A549 (cell line): ENCODE results near the gene SIM2. TPM values are rescaled to one million over a fixed set of nuclear protein-coding genes. Genes with fewer than 3 reads are reported as not detected.

ENCODE experiments used
- ATAC-seq, 2 experiments: fragments of 200-7000 bp in 1 of 2; fragments of >200 bp in 1 of 2; cut with Nextera tagmentation in 1 of 2; cut with Tn5 transposase in 1 of 2; 3 replicates each; pipeline versions ENCODE4 v1.8.0 to v1.9.1; 2018 to 2020; ENCODE audit warnings: mild to moderate bottlenecking in 1 of 2, moderate library complexity in 1 of 2
- CTCF ChIA-PET: fragments of 300-600 bp; sonication (Branson Sonifier 250); formaldehyde crosslinking; extraction: SDS; loops from one replicate; lab custom pipeline; 2021; ENCODE audit warnings: antibody characterized with exemption, inconsistent platforms; lab: Yijun Ruan, JAX
- POLR2A ChIA-PET: fragments of 350-600 bp; formaldehyde crosslinking; extraction: SDS; loops from one replicate; lab custom pipeline; 2021; ENCODE audit warnings: antibody characterized with exemption, inconsistent platforms; lab: Yijun Ruan, JAX
- DNase-seq, 2 experiments: peaks; one replicate each; pipeline versions ENCODE4 v3.0.0 to v3.0.0-alpha.2; 2011 to 2016; ENCODE audit warnings: low read depth in 1 of 2, low spot score in 1 of 2
- FAIRE-seq: peaks from 2 replicates; lab custom pipeline; 2011; peaks lifted over from hg19 to GRCh38; lab: Jason Lieb, UNC
- H3K27ac ChIP-seq, 2 experiments: fragments of >200 bp; sonication (Bioruptor Twin); formaldehyde crosslinking; 3 replicates each; pipeline ENCODE4 v1.5.1; 2016 to 2017
- H3K4me1 ChIP-seq: fragments of >200 bp; sonication (Bioruptor Twin); formaldehyde crosslinking; 3 replicates; pipeline ENCODE4 v1.6.1; 2016
- H3K4me2 ChIP-seq: fragments of >200 bp; sonication (Bioruptor Twin); formaldehyde crosslinking; 3 replicates; pipeline ENCODE4 v1.6.1; 2016
- H3K4me3 ChIP-seq: fragments of >200 bp; sonication (Bioruptor Twin); formaldehyde crosslinking; 3 replicates; pipeline ENCODE4 v1.5.1; 2016
- H3K9me3 ChIP-seq: fragments of >200 bp; sonication (Bioruptor Twin); formaldehyde crosslinking; 3 replicates; pipeline ENCODE4 v1.6.1; 2016
- CHD2 ChIP-seq: fragments of 150-350 bp; IDR thresholded peaks from 2 replicates; pipeline ENCODE4 v1.6.1; 2014; ENCODE audit warnings: low read length; ENCODE audit not compliant: partially characterized antibody
- EHMT2 ChIP-seq: fragments of 200-600 bp; sonication (generic); IDR thresholded peaks from 2 replicates; pipeline ENCODE4 v1.6.1; 2016; ENCODE audit warnings: antibody characterized with exemption, low read depth, mild to moderate bottlenecking, moderate library complexity
- ESRRA ChIP-seq: fragments of 150-350 bp; IDR thresholded peaks from 2 replicates; pipeline ENCODE4 v1.6.1; 2014; ENCODE audit warnings: mild to moderate bottlenecking, low read length, borderline replicate concordance
- FOXS1 ChIP-seq: fragments of 250-450 bp; sonication (Bioruptor Pico); IDR thresholded peaks from 2 replicates; pipeline ENCODE4 v1.5.0; 2020; ENCODE audit warnings: mild to moderate bottlenecking, moderate library complexity
- HDAC2 ChIP-seq: fragments of 200-600 bp; sonication (generic); IDR thresholded peaks from 2 replicates; pipeline ENCODE4 v1.6.1; 2016
- KDM5A ChIP-seq: fragments of 200-600 bp; sonication (generic); IDR thresholded peaks from 2 replicates; pipeline ENCODE4 v1.6.1; 2016; ENCODE audit warnings: antibody characterized with exemption, mild to moderate bottlenecking
- MAZ ChIP-seq: fragments of 150-350 bp; IDR thresholded peaks from 2 replicates; pipeline ENCODE4 v1.6.1; 2014; ENCODE audit warnings: antibody characterized with exemption, low read depth, low read length, borderline replicate concordance
- NFE2L2 ChIP-seq: fragments of 150-350 bp; conservative IDR thresholded peaks from 2 replicates; pipeline ENCODE4 v1.6.1; 2014; ENCODE audit warnings: low read length
- NPAS2 ChIP-seq: fragments of 250-450 bp; sonication (Bioruptor Pico); IDR thresholded peaks from 2 replicates; pipeline ENCODE4 v1.8.0; 2022; ENCODE audit warnings: mild to moderate bottlenecking, moderate library complexity, borderline replicate concordance
- PHF8 ChIP-seq: fragments of 200-600 bp; sonication (generic); IDR thresholded peaks from 2 replicates; pipeline ENCODE4 v1.6.1; 2016; ENCODE audit warnings: low read depth, mild to moderate bottlenecking, antibody characterized with exemption, moderate library complexity, borderline replicate concordance
- POLR2A ChIP-seq: IDR thresholded peaks from 2 replicates; pipeline ENCODE4 v1.6.1; 2012; ENCODE audit warnings: mild to moderate bottlenecking, low read length
- RNF2 ChIP-seq: fragments of 200-600 bp; sonication (generic); IDR thresholded peaks from 2 replicates; pipeline ENCODE4 v1.6.1; 2016; ENCODE audit warnings: low read depth, mild to moderate bottlenecking, antibody characterized with exemption, moderate library complexity, borderline replicate concordance
- SREBF2 ChIP-seq: fragments of 450-650 bp; IDR thresholded peaks from 2 replicates; pipeline ENCODE4 v1.6.1; 2014; ENCODE audit warnings: mild to moderate bottlenecking, moderate library complexity
- TFCP2L1 ChIP-seq: fragments of 250-450 bp; sonication (Bioruptor Pico); IDR thresholded peaks from 2 replicates; pipeline ENCODE4 v1.5.0; 2021; ENCODE audit warnings: mild to moderate bottlenecking
- TP53 ChIP-seq: fragments of 250-450 bp; sonication (Bioruptor Pico); IDR thresholded peaks from 2 replicates; pipeline ENCODE4 v1.5.0; 2021; ENCODE audit warnings: mild to moderate bottlenecking, moderate library complexity
- ZNF302 ChIP-seq: fragments of 250-450 bp; sonication (Bioruptor Pico); IDR thresholded peaks from 2 replicates; pipeline ENCODE4 v1.9.0; 2021; ENCODE audit warnings: inconsistent platforms, mild to moderate bottlenecking, moderate library complexity
- WGBS: methylation state at CpG from one replicate; pipeline ENCODE4 v1.1.6; 2017; ENCODE audit errors: missing lambda C conversion rate; 5-methylcytosine and 5-hydroxymethylcytosine counted together
- polyA plus RNA-seq, 4 experiments: library from polyadenylated mRNA; depleted of rRNA in 3 of 4; stranded (reverse); fragments of >200 nt; fragmentation: RNase III in 1 of 4; extraction: RNeasy Plus Mini Kit Qiagen cat#74134 plus additional on column Dnase treatment in 1 of 4; gene quantifications; 2 replicates in 3 of 4; 3 replicates in 1 of 4; pipeline ENCODE4 v1.2.3, GENCODE V29; 2011 to 2017
- TF ChIP-seq, protein P1 (sequence below): fragments of 150-350 bp; IDR thresholded peaks from 2 replicates; pipeline ENCODE4 v1.6.1; 2014; ENCODE audit warnings: low read depth, mild to moderate bottlenecking, low read length
- TF ChIP-seq, protein P2 (sequence below): fragments of 250-450 bp; sonication (Bioruptor Pico); IDR thresholded peaks from 2 replicates; pipeline ENCODE4 v1.5.0; 2021; ENCODE audit warnings: mild to moderate bottlenecking, moderate library complexity, borderline replicate concordance
- TF ChIP-seq, protein P3 (sequence below): IDR thresholded peaks from 2 replicates; pipeline ENCODE4 v1.6.1; 2012; ENCODE audit warnings: low read depth, borderline replicate concordance
- TF ChIP-seq, protein P4 (sequence below): fragments of >200 bp; sonication (Bioruptor Twin); formaldehyde crosslinking; IDR thresholded peaks from 3 replicates; pipeline ENCODE4 v1.6.1; 2016
- TF ChIP-seq, protein P5 (sequence below): fragments of >200 bp; sonication (Bioruptor Twin); formaldehyde crosslinking; IDR thresholded peaks from 2 replicates; pipeline ENCODE4 v1.6.1; 2016

SIM2 gene
- polyA plus RNA-seq, 2 of the 4 experiments (the other 2 are of a cell fraction) = 12.6 to 13.4 TPM

DNA sequence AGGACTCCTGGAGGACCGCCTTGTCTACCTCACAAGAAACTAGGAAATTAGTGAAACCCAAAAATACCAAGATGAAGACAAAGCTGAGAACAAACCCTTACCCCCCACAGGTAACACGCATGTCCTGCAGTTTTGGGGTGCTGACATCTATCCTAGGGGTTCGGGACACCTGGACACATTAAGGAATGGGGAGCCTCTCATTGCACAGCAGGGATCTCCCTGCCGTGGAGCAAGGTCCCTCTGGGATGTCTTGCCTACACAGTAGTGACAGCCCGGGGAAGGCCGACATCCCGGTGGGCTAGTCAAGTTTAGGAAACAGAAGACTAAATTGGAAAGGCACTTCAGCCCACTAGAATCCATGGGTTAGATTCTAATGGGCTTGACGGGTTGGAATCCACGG is 44.5 kb downstream of the SIM2 start:
- FAIRE-seq (no peak), DNase-seq (no peak), ATAC-seq (no peak)
- POLR2A ChIA-PET = interaction anchor here (0.6 kb wide), 1 partner anchor 313 kb away, joined by 4 read pairs; no protein-coding TSS in a partner anchor
- Histone ChIP-seq H3K4me2 (no peak overlapping the region), H3K27ac (no peak overlapping the region), H3K4me3 (no peak overlapping the region), H3K9me3 (no peaks in the 10 kb centered on the region), H3K4me1 (peaks cover 5% of the 10 kb centered on the region; the same call in 1 of the 3 replicates)
- CTCF ChIA-PET = interaction anchor here (0.9 to 1.3 kb wide), 2 partner anchors 10 to 185 kb away, joined by 3 to 4 read pairs; no protein-coding TSS in a partner anchor
- TF ChIP-seq, protein P1, sequence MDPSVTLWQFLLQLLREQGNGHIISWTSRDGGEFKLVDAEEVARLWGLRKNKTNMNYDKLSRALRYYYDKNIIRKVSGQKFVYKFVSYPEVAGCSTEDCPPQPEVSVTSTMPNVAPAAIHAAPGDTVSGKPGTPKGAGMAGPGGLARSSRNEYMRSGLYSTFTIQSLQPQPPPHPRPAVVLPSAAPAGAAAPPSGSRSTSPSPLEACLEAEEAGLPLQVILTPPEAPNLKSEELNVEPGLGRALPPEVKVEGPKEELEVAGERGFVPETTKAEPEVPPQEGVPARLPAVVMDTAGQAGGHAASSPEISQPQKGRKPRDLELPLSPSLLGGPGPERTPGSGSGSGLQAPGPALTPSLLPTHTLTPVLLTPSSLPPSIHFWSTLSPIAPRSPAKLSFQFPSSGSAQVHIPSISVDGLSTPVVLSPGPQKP = no peak
- 97% methylated on average over 9 of the region's 9 CpGs for WGBS

DNA sequence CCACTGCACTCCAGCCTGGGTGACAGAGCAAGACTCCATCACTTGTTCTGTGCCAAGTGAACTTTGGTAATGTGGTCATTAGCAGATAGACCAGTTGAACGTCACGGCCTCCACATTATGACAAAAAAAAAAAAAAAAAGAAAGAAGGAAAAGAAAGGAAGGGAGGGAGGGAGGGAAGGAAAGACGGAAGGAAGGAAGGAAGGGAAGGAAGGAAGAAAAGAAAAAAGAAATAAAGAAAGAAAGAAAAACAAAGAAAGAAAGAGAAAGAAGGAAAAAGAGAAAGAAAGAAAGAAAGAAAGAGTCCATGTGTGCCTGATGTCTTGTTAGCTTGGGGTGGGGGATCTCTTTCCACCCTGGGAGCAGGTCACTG is 45.3 kb downstream of the SIM2 start:
- no peak for DNase-seq
- Histone ChIP-seq H3K4me1 (peaks cover 5% of the 10 kb centered on the region; the same call in 1 of the 3 replicates), H3K4me3 (no peak overlapping the region), H3K27ac (peak overlapping the region in 1 of 2 experiments; percentile 21; a peak in 1 of 6 replicates), H3K9me3 (no peaks in the 10 kb centered on the region)
- ATAC-seq = no peak
- POLR2A ChIA-PET = interaction anchor here (0.6 kb wide), 1 partner anchor 314 kb away, joined by 4 read pairs; no protein-coding TSS in a partner anchor
- 79% methylated on average over 2 of the region's 3 CpGs for WGBS
- TF ChIP-seq MAZ (no peak), POLR2A (no peak), SREBF2 (no peak), ESRRA (no peak), TP53 (CRISPR knock-in tag) (no peak), FOXS1 (CRISPR knock-in tag) (no peak), CHD2 (no peak), HDAC2 (no peak), TFCP2L1 (CRISPR knock-in tag) (no peak), PHF8 (no peak), NPAS2 (no peak), NFE2L2 (no peak), EHMT2 (no peak), KDM5A (no peak), RNF2 (no peak), ZNF302 (CRISPR knock-in tag) (no peak)
- TF ChIP-seq, protein P2, sequence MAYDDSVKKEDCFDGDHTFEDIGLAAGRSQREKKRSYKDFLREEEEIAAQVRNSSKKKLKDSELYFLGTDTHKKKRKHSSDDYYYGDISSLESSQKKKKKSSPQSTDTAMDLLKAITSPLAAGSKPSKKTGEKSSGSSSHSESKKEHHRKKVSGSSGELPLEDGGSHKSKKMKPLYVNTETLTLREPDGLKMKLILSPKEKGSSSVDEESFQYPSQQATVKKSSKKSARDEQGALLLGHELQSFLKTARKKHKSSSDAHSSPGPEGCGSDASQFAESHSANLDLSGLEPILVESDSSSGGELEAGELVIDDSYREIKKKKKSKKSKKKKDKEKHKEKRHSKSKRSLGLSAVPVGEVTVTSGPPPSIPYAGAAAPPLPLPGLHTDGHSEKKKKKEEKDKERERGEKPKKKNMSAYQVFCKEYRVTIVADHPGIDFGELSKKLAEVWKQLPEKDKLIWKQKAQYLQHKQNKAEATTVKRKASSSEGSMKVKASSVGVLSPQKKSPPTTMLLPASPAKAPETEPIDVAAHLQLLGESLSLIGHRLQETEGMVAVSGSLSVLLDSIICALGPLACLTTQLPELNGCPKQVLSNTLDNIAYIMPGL = no peak
- TF ChIP-seq, protein P3, sequence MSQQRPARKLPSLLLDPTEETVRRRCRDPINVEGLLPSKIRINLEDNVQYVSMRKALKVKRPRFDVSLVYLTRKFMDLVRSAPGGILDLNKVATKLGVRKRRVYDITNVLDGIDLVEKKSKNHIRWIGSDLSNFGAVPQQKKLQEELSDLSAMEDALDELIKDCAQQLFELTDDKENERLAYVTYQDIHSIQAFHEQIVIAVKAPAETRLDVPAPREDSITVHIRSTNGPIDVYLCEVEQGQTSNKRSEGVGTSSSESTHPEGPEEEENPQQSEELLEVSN = no peak
- TF ChIP-seq, protein P4, sequence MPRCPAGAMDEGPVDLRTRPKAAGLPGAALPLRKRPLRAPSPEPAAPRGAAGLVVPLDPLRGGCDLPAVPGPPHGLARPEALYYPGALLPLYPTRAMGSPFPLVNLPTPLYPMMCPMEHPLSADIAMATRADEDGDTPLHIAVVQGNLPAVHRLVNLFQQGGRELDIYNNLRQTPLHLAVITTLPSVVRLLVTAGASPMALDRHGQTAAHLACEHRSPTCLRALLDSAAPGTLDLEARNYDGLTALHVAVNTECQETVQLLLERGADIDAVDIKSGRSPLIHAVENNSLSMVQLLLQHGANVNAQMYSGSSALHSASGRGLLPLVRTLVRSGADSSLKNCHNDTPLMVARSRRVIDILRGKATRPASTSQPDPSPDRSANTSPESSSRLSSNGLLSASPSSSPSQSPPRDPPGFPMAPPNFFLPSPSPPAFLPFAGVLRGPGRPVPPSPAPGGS = no peak
- TF ChIP-seq, protein P5, sequence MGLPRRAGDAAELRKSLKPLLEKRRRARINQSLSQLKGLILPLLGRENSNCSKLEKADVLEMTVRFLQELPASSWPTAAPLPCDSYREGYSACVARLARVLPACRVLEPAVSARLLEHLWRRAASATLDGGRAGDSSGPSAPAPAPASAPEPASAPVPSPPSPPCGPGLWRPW = no peak
- TF ChIP-seq, all 56 proteins: peak for 0
- CTCF ChIA-PET = interaction anchor here (1.0 kb wide), 1 partner anchor 110 kb away, joined by 3 read pairs; no protein-coding TSS in a partner anchor
- no peak overlapping the region for H3K4me2 ChIP-seq
- no peak for FAIRE-seq
